ENCODE results near the gene COBL. TPM values are rescaled to one million over a fixed set of nuclear protein-coding genes. Genes with fewer than 3 reads are reported as not detected.

COBL gene
- polyA plus RNA-seq, 1 donor (not counting 4 experiments of a cell fraction or from before 2014, with no cell fraction given): 4.5 TPM

- FAIRE-seq: no peak
- Histone ChIP-seq H3K9me1 (ENCODE audit: control insufficient read depth, extremely low read depth, insufficient read depth, low read length) (no peaks in the 10 kb centered on the region), H3K27ac (ENCODE audit: control insufficient read depth, insufficient read depth, low read length) (no peak overlapping the region), H3K79me2 (ENCODE audit: control insufficient read depth, insufficient read depth, low read length) (no peaks in the 10 kb centered on the region), H2AFZ (ENCODE audit: control insufficient read depth, low read length) (no peak overlapping the region), H3K4me2 (ENCODE audit: control insufficient read depth, extremely low read depth, insufficient read depth, low read depth, low read length) (no peak overlapping the region), H3K27me3 (ENCODE audit: control insufficient read depth, extremely low read depth, insufficient read depth, low read length) (peaks cover 12% of the 10 kb centered on the region), H3K9ac (ENCODE audit: control insufficient read depth, extremely low read depth, insufficient read depth, low read length) (no peak overlapping the region), H3K4me1 (ENCODE audit: control insufficient read depth, extremely low read depth, insufficient read depth, low read length) (no peaks in the 10 kb centered on the region), H3K9me3 (ENCODE audit: control insufficient read depth, low read depth, low read length) (no peaks in the 10 kb centered on the region), H3K36me3 (ENCODE audit: control insufficient read depth in 2 of 2, extremely low read depth in 1 of 2, insufficient read depth in 2 of 2, low read length in 2 of 2) (no peaks in the 10 kb centered on the region), H3K4me3 (ENCODE audit: control insufficient read depth in 2 of 3, extremely low read depth in 1 of 3, insufficient read depth in 2 of 3, low read depth in 1 of 3, low read length in 3 of 3) (no peak overlapping the region), H4K20me1 (ENCODE audit: control insufficient read depth, extremely low read depth, insufficient read depth, low read length) (no peaks in the 10 kb centered on the region)
- no peak for TF ChIP-seq EZH2 (IDR thresholded peaks at IDR 0.05; ENCODE audit: low read length)
- TF ChIP-seq, protein P1, sequence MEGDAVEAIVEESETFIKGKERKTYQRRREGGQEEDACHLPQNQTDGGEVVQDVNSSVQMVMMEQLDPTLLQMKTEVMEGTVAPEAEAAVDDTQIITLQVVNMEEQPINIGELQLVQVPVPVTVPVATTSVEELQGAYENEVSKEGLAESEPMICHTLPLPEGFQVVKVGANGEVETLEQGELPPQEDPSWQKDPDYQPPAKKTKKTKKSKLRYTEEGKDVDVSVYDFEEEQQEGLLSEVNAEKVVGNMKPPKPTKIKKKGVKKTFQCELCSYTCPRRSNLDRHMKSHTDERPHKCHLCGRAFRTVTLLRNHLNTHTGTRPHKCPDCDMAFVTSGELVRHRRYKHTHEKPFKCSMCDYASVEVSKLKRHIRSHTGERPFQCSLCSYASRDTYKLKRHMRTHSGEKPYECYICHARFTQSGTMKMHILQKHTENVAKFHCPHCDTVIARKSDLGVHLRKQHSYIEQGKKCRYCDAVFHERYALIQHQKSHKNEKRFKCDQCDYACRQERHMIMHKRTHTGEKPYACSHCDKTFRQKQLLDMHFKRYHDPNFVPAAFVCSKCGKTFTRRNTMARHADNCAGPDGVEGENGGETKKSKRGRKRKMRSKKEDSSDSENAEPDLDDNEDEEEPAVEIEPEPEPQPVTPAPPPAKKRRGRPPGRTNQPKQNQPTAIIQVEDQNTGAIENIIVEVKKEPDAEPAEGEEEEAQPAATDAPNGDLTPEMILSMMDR (optimal IDR thresholded peaks at IDR 0.05 in 1 of 3, IDR thresholded peaks at IDR 0.05 in 1 of 3, conservative IDR thresholded peaks at IDR 0.05 in 1 of 3; ENCODE audit: extremely low read depth in 1 of 3, insufficient read depth in 2 of 3, low read length in 3 of 3): no peak
- dilution Hi-C loops (cut with MboI; ENCODE audit: extremely low pct_ligation_motif_present, low sequenced_read_pairs): no loop called here
- no peak for DNase-seq (ENCODE audit: low read depth, low spot score)
Measured at GRCh38 chr7:51015581-51015980, 301.0 kb downstream of the COBL start.

DNA sequence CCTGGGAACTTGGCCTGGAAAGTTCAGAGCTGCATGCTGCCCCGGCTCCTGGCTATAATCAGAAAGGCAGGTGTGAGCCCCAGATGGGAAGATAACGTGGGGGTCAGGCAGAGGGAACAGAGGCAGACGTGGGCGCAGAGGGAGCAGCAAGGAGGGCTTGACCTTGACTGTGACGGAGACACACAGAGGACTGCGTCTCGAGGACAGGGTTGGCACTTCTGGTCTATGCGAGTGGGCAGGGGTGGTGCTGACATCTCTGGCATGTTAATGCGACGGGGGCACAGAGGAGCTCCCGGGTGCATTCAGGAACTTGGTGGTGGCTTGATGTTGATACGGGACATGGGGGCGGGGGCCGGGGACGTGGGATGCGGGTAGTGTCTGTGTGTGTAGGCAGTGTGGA is 301.8 kb downstream of the COBL start:
- Histone ChIP-seq H3K9ac (ENCODE audit: control insufficient read depth, extremely low read depth, insufficient read depth, low read length) (no peak overlapping the region), H4K20me1 (ENCODE audit: control insufficient read depth, extremely low read depth, insufficient read depth, low read length) (no peaks in the 10 kb centered on the region), H3K79me2 (ENCODE audit: control insufficient read depth, insufficient read depth, low read length) (no peaks in the 10 kb centered on the region), H3K27me3 (ENCODE audit: control insufficient read depth, extremely low read depth, insufficient read depth, low read length) (peaks cover 12% of the 10 kb centered on the region), H3K4me2 (ENCODE audit: control insufficient read depth, extremely low read depth, insufficient read depth, low read depth, low read length) (no peak overlapping the region), H3K27ac (ENCODE audit: control insufficient read depth, insufficient read depth, low read length) (no peak overlapping the region), H3K9me1 (ENCODE audit: control insufficient read depth, extremely low read depth, insufficient read depth, low read length) (no peaks in the 10 kb centered on the region), H3K36me3 (ENCODE audit: control insufficient read depth in 2 of 2, extremely low read depth in 1 of 2, insufficient read depth in 2 of 2, low read length in 2 of 2) (no peaks in the 10 kb centered on the region), H3K9me3 (ENCODE audit: control insufficient read depth, low read depth, low read length) (no peaks in the 10 kb centered on the region), H2AFZ (ENCODE audit: control insufficient read depth, low read length) (no peak overlapping the region), H3K4me1 (ENCODE audit: control insufficient read depth, extremely low read depth, insufficient read depth, low read length) (no peaks in the 10 kb centered on the region), H3K4me3 (ENCODE audit: control insufficient read depth in 2 of 3, extremely low read depth in 1 of 3, insufficient read depth in 2 of 3, low read depth in 1 of 3, low read length in 3 of 3) (no peak overlapping the region)
- TF ChIP-seq EZH2 (IDR thresholded peaks at IDR 0.05; ENCODE audit: low read length): no peak
- TF ChIP-seq, protein P1 (optimal IDR thresholded peaks at IDR 0.05 in 1 of 3, IDR thresholded peaks at IDR 0.05 in 1 of 3, conservative IDR thresholded peaks at IDR 0.05 in 1 of 3; ENCODE audit: extremely low read depth in 1 of 3, insufficient read depth in 2 of 3, low read length in 3 of 3): no peak
- dilution Hi-C loops (cut with MboI; ENCODE audit: extremely low pct_ligation_motif_present, low sequenced_read_pairs): no loop called here
- no peak for FAIRE-seq
- DNase-seq (ENCODE audit: low read depth, low spot score): no peak
